H4 (cell line): Measurements from ENCODE around the gene ALDH3B1. TPM values are rescaled to one million over a fixed set of nuclear protein-coding genes. Genes with fewer than 3 reads are reported as not detected.

ENCODE experiments used
- DNase-seq: peaks from one replicate; pipeline ENCODE4 v3.0.0-alpha.2; 2015; ENCODE audit warnings: low spot score
- total RNA-seq: library from RNA; depleted of rRNA; stranded (reverse); fragments of >200 nt; shearing (Covaris generic); gene quantifications from 2 replicates; pipeline ENCODE4 v1.2.3, GENCODE V29; 2014; rRNA removed

ALDH3B1 gene
- total RNA-seq, 1 experiment from 2014 or later, result 17.0 TPM

DNA sequence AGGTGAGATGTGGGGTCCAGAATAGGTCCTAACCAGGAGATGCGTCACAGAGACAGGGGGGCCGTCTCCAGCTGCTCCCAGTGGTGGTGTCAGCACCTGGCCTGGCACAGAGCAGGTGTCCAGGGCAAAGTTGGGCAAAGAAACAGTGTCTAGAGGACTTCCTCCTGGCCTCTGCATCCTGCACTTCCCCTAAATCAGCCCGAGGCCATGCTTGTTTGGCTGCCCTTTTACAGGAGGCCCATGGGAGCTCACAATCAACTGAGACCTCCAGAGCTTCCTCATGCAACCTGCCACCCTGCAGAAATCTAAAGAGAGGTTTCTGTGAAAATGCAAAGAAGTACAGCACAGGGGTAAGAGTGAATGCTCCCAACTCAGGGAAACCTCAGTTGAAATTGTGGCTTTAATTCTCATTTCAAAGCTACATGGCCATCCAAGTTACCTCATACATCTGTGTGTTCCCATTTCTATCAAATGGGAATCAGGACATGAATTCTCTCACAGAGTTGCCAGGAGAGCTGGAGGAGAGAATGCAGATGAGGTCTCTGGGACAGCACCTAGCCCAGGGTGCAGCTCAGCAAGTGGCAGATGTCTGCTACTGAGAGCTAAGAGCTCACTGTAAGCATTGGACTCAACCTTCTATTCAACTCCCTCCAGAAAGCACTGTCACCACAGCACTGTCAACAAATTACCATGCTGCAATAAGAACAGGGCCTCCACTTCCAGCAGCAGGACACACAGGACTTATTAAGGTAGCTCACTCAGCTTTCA, 61.3 kb downstream of the ALDH3B1 start:
- DNase-seq, result no peak

DNA sequence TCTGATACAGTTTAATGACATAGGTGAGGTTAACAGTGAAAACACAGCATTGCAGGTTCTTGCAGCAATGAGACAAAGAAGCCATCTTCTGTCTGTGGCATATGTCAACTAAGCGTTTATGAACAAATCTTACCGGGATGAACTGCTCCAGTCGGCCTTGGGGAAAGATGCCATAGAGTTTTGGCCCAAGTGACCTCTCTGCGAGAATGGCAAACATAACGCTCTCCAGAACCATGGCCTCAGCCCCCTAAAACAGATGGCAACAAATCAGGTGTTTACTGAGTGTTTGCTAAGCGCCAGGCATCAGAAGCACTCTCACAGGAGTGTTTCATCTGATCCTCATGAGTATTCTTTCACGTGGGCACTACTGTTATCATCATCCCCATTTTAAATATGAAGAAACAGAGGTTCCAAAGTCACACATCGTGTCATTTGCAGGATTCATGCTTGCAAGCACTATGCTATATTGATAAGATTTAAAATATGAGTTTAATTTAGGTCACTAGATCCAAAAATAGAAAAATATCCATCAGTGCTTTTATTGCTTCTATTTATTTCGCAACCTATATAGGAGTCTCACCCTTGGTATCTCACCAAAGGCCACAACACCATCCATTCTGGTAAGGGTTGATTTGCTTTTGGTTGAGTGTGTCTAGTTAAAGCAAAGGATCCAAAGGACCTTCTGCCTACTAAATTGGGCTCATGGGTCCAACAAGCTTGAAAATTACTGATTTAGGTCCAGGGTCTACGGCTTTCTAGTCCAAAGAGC, 64.6 kb downstream of the ALDH3B1 start:
- DNase-seq, result no peak

DNA sequence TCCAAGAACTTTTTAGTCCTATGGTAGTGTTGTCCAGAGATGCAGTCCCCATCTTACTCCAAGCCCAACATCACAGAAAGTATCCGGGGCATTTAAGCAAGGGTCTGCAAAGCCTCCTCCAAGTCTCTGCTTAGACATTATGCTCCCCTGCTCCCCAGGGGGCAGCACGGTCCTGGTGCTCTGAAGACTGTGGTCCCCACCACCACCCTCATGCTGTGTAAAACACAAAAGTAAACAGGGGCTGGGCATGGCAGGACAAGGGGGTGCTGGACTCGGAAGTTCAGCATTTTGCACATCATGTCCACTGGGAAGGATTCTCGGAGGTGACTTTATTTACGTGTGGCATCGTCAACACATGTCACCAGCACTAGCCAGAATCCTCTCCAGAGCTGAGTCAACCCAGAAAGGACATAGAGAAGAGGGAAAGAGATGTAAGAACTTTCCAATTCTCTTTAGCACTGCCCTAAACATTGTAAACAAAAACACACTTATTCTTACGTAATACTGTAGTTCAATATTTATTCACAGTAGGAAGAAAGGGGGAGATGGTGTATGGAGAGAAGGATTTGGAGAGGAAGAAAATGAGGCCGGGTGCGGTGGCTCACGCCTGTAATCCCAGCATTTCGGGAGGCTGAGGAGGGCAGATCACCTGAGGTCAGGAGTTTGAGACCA, 66.4 kb downstream of the ALDH3B1 start:
- no peak for DNase-seq

DNA sequence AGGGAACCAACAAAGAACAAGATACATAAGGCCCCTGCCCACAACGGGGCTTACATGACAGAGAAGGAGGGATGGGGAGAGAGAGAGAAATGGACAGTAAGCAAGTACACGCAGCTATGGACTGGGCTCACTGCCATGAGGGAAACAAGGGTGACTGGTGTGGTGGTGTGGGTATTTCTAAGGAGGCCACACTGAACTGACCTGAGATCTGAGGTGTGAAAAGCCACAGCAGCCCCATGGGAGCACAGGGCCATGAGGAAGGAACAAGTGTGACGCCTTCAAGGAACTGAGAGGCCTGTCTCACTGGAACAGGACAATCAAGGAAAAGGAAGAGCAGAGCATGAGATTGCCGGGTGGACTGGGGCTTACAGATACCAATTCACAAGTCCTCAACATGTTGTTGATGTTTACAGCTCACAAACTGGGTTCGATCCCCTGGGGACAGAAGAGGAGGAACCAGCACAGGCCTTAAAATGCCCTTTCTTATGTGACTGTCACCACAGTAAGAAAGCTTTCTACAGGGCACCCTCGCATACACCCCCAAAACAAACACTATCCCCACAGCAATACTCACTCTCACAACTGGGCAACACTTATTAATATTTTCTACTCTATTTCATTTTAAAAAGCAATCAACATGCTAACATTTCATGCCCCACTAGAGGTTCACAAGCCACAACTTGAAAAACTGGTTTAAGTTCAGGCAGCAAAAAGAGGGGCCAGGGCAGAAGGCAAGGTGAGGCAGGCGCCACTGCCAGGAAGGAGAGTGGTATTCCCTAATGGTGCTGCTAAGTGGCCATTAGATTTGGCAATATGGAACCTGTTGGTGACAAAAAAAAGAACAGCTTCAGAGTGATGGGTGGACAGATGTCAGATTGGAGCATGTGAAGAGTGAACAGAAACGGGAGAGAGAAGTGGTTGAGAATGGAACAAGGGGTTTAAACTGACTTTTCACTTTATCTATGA, 67.8 kb downstream of the ALDH3B1 start:
- DNase-seq, result no peak

Other genes starting within 250 kb of the ALDH3B1 start
- gene UNC93B1, start 6.2 kb upstream of the ALDH3B1 start, total RNA-seq, result 28.0 and 28.7 TPM in 2 replicates
- 138 and 167 TPM in 2 replicates for gene NDUFS8, start 20.4 kb downstream of the ALDH3B1 start, total RNA-seq
- 12.5 and 13.1 TPM in 2 replicates for gene TCIRG1, start 28.7 kb downstream of the ALDH3B1 start, total RNA-seq
- gene CHKA, start 111.1 kb downstream of the ALDH3B1 start, total RNA-seq, result 9.4 and 9.8 TPM in 2 replicates
- gene KMT5B, start 203.0 kb downstream of the ALDH3B1 start, total RNA-seq, result 9.0 and 12.4 TPM in 2 replicates